Measurements from ENCODE around the gene CPEB3. TPM values are rescaled to one million over a fixed set of nuclear protein-coding genes. Genes with fewer than 3 reads are reported as not detected.

Gene CPEB3
- total RNA-seq, 1 donor from 2014 or later, result 2.4 TPM

DNA sequence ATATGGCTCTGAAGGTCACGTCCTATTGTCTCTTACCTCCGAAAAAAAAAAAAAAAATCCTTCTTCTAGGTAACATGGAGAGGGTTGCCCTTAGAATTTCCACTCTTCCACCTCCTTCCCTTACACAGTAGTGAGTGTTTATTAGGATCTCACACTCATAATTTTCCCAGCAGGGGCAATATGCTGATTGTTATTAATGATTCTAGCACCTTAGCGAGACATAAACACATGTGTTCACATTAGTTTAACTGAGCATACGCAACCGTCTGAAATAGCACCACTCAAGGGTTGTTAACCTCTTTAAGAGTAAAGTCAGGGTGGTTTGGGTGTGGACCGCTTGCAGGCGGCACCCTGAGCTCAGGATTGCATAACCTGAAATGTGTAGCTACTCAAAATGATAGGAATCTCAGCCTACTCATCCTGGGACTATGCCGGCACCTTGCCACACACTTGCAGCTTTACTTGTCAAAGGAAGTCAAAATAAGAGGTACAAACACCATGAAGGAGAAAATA, 52.2 kb downstream of the CPEB3 start:
- peak; percentile 68 for FAIRE-seq
- peak; percentile 92 for DNase-seq (ENCODE audit: low read depth)
- Histone ChIP-seq H3K27me3 (ENCODE audit: control insufficient read depth, insufficient read depth, low read length) (no peaks in the 10 kb centered on the region), H3K4me3 (ENCODE audit: low read depth, low read length) (peak overlapping the region; percentile 81), H3K36me3 (ENCODE audit: control insufficient read depth, insufficient read depth, low read length) (peaks cover 3% of the 10 kb centered on the region)
- TF ChIP-seq CTCF (IDR thresholded peaks at IDR 0.05; ENCODE audit: insufficient read depth, low read length, severe bottlenecking), result no peak

DNA sequence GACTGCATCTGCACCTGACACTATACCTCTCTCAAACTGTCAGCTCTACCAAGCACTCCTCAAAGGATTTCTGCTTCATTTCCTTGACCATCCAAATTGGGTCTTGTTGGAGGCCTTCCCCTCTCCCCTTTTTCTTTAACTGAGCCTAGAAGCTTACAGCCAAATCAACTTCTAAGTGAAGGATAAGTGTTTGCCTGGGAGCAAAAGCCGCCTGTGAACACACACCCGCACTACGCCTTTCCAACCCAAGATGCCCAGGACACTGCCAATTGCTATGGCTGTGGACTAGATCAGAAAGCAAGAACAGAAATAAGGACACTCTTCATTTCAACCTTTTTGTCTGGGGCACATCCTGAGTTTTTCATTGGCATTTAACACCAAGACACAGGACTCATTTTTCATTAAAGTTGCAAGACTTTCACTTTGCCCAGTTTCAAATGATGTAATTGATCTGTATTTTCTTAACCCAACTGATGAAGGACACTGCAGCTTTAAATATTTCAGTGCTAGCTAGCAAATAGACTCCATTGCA, 52.8 kb downstream of the CPEB3 start:
- Histone ChIP-seq H3K27me3 (ENCODE audit: control insufficient read depth, insufficient read depth, low read length) (no peaks in the 10 kb centered on the region), H3K36me3 (ENCODE audit: control insufficient read depth, insufficient read depth, low read length) (peaks cover 3% of the 10 kb centered on the region), H3K4me3 (ENCODE audit: low read depth, low read length) (peak overlapping the region; percentile 81)
- TF ChIP-seq CTCF (IDR thresholded peaks at IDR 0.05; ENCODE audit: insufficient read depth, low read length, severe bottlenecking), result no peak
- DNase-seq (ENCODE audit: low read depth) (no peak), FAIRE-seq (no peak)

DNA sequence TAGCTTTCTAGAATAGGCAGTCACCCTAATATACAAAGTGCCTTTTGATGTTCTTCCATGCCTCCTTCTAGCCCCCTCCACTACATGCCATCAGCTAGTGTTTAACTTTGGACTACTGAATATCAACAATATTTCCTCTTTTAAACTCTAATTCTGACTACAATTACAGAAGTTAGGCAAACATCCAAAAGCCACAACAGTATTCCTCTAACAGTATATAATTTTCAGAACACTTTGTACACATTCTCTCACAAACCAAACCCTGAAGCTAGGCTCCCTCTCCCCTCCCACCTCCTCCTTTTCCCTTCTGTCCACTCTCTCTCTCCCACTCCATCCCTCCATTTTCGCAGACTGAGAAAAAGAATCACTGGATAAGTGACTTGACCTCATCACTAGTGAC, 59.7 kb downstream of the CPEB3 start:
- Histone ChIP-seq H3K36me3 (ENCODE audit: control insufficient read depth, insufficient read depth, low read length) (peaks cover 3% of the 10 kb centered on the region), H3K27me3 (ENCODE audit: control insufficient read depth, insufficient read depth, low read length) (no peaks in the 10 kb centered on the region), H3K4me3 (ENCODE audit: low read depth, low read length) (no peak overlapping the region)
- TF ChIP-seq CTCF (IDR thresholded peaks at IDR 0.05; ENCODE audit: insufficient read depth, low read length, severe bottlenecking), result no peak
- DNase-seq (ENCODE audit: low read depth), result no peak
- no peak for FAIRE-seq

GRCh38 chr10:92222603-92223262, 68.1 kb downstream of the CPEB3 start:
- no peak overlapping the region for H3K4me3 ChIP-seq (ENCODE audit: low read depth, low read length)
- FAIRE-seq (no peak), DNase-seq (ENCODE audit: low read depth) (peak; percentile 87)
- no peaks in the 10 kb centered on the region for H3K27me3 ChIP-seq (ENCODE audit: control insufficient read depth, insufficient read depth, low read length)
- no peak for TF ChIP-seq CTCF (IDR thresholded peaks at IDR 0.05; ENCODE audit: insufficient read depth, low read length, severe bottlenecking)
- H3K36me3 ChIP-seq (ENCODE audit: control insufficient read depth, insufficient read depth, low read length), result no peaks in the 10 kb centered on the region

GRCh38 chr10:92219559-92219958, 71.3 kb downstream of the CPEB3 start:
- Histone ChIP-seq H3K27me3 (ENCODE audit: control insufficient read depth, insufficient read depth, low read length) (no peaks in the 10 kb centered on the region), H3K36me3 (ENCODE audit: control insufficient read depth, insufficient read depth, low read length) (no peaks in the 10 kb centered on the region), H3K4me3 (ENCODE audit: low read depth, low read length) (no peak overlapping the region)
- no peak for TF ChIP-seq CTCF (IDR thresholded peaks at IDR 0.05; ENCODE audit: insufficient read depth, low read length, severe bottlenecking)
- DNase-seq (ENCODE audit: low read depth) (no peak), FAIRE-seq (no peak)

Measured in bronchial epithelial cell (primary cell).